HEK293 (cell line): Measurements from ENCODE around the gene WTAP.

Experiments
- CTCF ChIA-PET: fragments of 350-600 bp; formaldehyde crosslinking; extraction: SDS; loops from one replicate; lab custom pipeline; 2021; ENCODE audit warnings: antibody characterized with exemption; lab: Yijun Ruan, JAX
- POLR2A ChIA-PET: fragments of 300-600 bp; formaldehyde crosslinking; extraction: SDS; loops from one replicate; lab custom pipeline; 2020; ENCODE audit warnings: antibody characterized with exemption, inconsistent platforms; lab: Yijun Ruan, JAX
- H3K27ac ChIP-seq: fragments of 200-500 bp; sonication (Bioruptor generic); 2 replicates; pipeline ENCODE4 v1.5.1; 2014; ENCODE audit warnings: low read depth, low read length, control low read depth, inconsistent platforms; ENCODE audit errors: extremely low read depth
- H3K36me3 ChIP-seq, 2 experiments: fragments of 200-500 bp in 1 of 2; sonication (Bioruptor generic) in 1 of 2; 1 replicate in 1 of 2; 2 replicates in 1 of 2; pipeline ENCODE4 v1.5.1; 2014 to 2017; ENCODE audit warnings: inconsistent platforms in 2 of 2, low read length in 2 of 2; ENCODE audit not compliant: control insufficient read depth in 2 of 2, insufficient read depth in 1 of 2
- H3K4me1 ChIP-seq: fragments of 200-500 bp; sonication (Bioruptor generic); 2 replicates; pipeline ENCODE4 v1.5.1; 2014; ENCODE audit warnings: mild to moderate bottlenecking, low read length, inconsistent platforms; ENCODE audit not compliant: control insufficient read depth, insufficient read depth
- H3K4me3 ChIP-seq: 2 replicates; pipeline ENCODE4 v1.5.1; 2011; ENCODE audit warnings: low read depth, mild to moderate bottlenecking, control low read depth, low read length, moderate library complexity
- H3K9me3 ChIP-seq: fragments of 200-500 bp; sonication (Bioruptor generic); 2 replicates; pipeline ENCODE4 v1.5.1; 2014; ENCODE audit warnings: low read depth, low read length, inconsistent platforms; ENCODE audit not compliant: control insufficient read depth, insufficient read depth
- AEBP2 ChIP-seq: fragments of 450-650 bp; formaldehyde crosslinking; IDR thresholded peaks from 2 replicates; pipeline ENCODE4 v1.5.1; 2016; ENCODE audit warnings: missing biosample characterization, missing genetic modification characterization, borderline replicate concordance
- BCL11A ChIP-seq: fragments of 450-650 bp; formaldehyde crosslinking; IDR thresholded peaks from 2 replicates; pipeline ENCODE4 v1.5.1; 2016; ENCODE audit warnings: low read depth, missing biosample characterization, missing genetic modification characterization
- GFI1B ChIP-seq: fragments of 450-650 bp; formaldehyde crosslinking; IDR thresholded peaks from 2 replicates; pipeline ENCODE4 v1.5.1; 2016; ENCODE audit warnings: missing biosample characterization, missing genetic modification characterization
- GLIS1 ChIP-seq: fragments of 450-650 bp; formaldehyde crosslinking; IDR thresholded peaks from 2 replicates; pipeline ENCODE4 v1.5.1; 2016; ENCODE audit warnings: missing biosample characterization, missing genetic modification characterization
- IKZF3 ChIP-seq: fragments of 450-650 bp; IDR thresholded peaks from 2 replicates; pipeline ENCODE4 v1.5.0; 2018; ENCODE audit warnings: missing biosample characterization, mild to moderate bottlenecking, missing genetic modification characterization, moderate library complexity
- OSR2 ChIP-seq: fragments of 450-650 bp; formaldehyde crosslinking; IDR thresholded peaks from 2 replicates; pipeline ENCODE4 v1.5.1; 2016; ENCODE audit warnings: missing biosample characterization, missing genetic modification characterization
- OVOL3 ChIP-seq: fragments of 450-650 bp; formaldehyde crosslinking; IDR thresholded peaks from 2 replicates; pipeline ENCODE4 v1.5.1; 2016; ENCODE audit warnings: missing biosample characterization, missing genetic modification characterization
- PRDM10 ChIP-seq: fragments of 450-650 bp; formaldehyde crosslinking; IDR thresholded peaks from 2 replicates; pipeline ENCODE4 v1.5.1; 2016; ENCODE audit warnings: missing biosample characterization, missing genetic modification characterization
- SP2 ChIP-seq: fragments of 450-650 bp; formaldehyde crosslinking; IDR thresholded peaks from 2 replicates; pipeline ENCODE4 v1.5.1; 2016; ENCODE audit warnings: missing biosample characterization, missing genetic modification characterization
- ZBTB20 ChIP-seq: fragments of 450-650 bp; formaldehyde crosslinking; IDR thresholded peaks from 2 replicates; pipeline ENCODE4 v1.5.1; 2016; ENCODE audit warnings: missing biosample characterization, missing genetic modification characterization
- ZNF214 ChIP-seq: fragments of 450-650 bp; formaldehyde crosslinking; IDR thresholded peaks from 2 replicates; pipeline ENCODE4 v1.5.1; 2017; ENCODE audit warnings: missing biosample characterization, mild to moderate bottlenecking, missing genetic modification characterization, borderline replicate concordance
- ZNF335 ChIP-seq: fragments of 450-650 bp; formaldehyde crosslinking; conservative IDR thresholded peaks from 2 replicates; pipeline ENCODE4 v1.5.1; 2016; ENCODE audit warnings: missing biosample characterization, missing genetic modification characterization
- ZNF433 ChIP-seq: fragments of 450-650 bp; formaldehyde crosslinking; IDR thresholded peaks from 2 replicates; pipeline ENCODE4 v1.5.1; 2016; ENCODE audit warnings: missing biosample characterization, missing genetic modification characterization, low read depth
- ZNF473 ChIP-seq: fragments of 450-650 bp; formaldehyde crosslinking; IDR thresholded peaks from 2 replicates; pipeline ENCODE4 v1.5.1; 2017; ENCODE audit warnings: missing biosample characterization, missing genetic modification characterization
- ZNF549 ChIP-seq: fragments of 450-650 bp; IDR thresholded peaks from 2 replicates; pipeline ENCODE4 v1.5.1; 2018; ENCODE audit warnings: missing biosample characterization, missing genetic modification characterization, mild to moderate bottlenecking, inconsistent platforms, moderate library complexity
- ZNF585B ChIP-seq: fragments of 450-650 bp; formaldehyde crosslinking; IDR thresholded peaks from 2 replicates; pipeline ENCODE4 v1.5.1; 2016; ENCODE audit warnings: missing biosample characterization, missing genetic modification characterization
- ZNF596 ChIP-seq: fragments of 450-650 bp; IDR thresholded peaks from 2 replicates; pipeline ENCODE4 v1.5.0; 2018; ENCODE audit warnings: missing biosample characterization, mild to moderate bottlenecking, missing genetic modification characterization, moderate library complexity
- ZNF610 ChIP-seq: fragments of 450-650 bp; formaldehyde crosslinking; IDR thresholded peaks from 2 replicates; pipeline ENCODE4 v1.5.1; 2016; ENCODE audit warnings: missing biosample characterization, missing genetic modification characterization, borderline replicate concordance
- ZNF629 ChIP-seq: fragments of 450-650 bp; formaldehyde crosslinking; IDR thresholded peaks from 2 replicates; pipeline ENCODE4 v1.5.1; 2017; ENCODE audit warnings: missing biosample characterization, missing genetic modification characterization
- ZNF677 ChIP-seq: fragments of 450-650 bp; IDR thresholded peaks from 2 replicates; pipeline ENCODE4 v1.5.0; 2018; ENCODE audit warnings: missing biosample characterization, mild to moderate bottlenecking, missing genetic modification characterization, moderate library complexity
- ZNF704 ChIP-seq: fragments of 450-650 bp; formaldehyde crosslinking; IDR thresholded peaks from 2 replicates; pipeline ENCODE4 v1.5.1; 2016; ENCODE audit warnings: missing biosample characterization, missing genetic modification characterization
- ZNF791 ChIP-seq: fragments of 450-650 bp; formaldehyde crosslinking; IDR thresholded peaks from 2 replicates; pipeline ENCODE4 v1.5.1; 2016; ENCODE audit warnings: missing biosample characterization, missing genetic modification characterization
- TF ChIP-seq, protein P1 (sequence below): fragments of 450-650 bp; formaldehyde crosslinking; IDR thresholded peaks from 2 replicates; pipeline ENCODE4 v1.5.1; 2016; ENCODE audit warnings: missing biosample characterization, missing genetic modification characterization

Gene WTAP

DNA sequence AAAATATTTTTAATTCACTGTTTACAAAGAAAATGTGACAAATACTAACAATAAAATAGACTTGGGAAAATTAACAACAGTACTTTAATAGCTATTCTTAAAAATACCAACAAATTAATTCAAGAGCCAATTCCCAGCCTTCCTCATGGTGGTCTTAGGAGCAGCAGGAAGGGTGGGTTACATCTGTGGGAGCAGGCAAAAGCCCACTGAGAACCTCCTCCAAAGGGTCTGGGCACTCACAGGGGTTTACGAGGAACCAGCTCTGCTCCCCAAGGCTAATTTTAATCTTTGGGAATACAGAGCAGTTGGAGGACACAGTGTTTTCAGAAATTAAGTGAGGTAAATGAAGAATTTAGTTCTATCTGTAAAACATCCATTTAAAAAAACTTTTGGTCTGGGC lies 44.5 kb upstream of the WTAP start (continued):
- TF ChIP-seq, protein P1, sequence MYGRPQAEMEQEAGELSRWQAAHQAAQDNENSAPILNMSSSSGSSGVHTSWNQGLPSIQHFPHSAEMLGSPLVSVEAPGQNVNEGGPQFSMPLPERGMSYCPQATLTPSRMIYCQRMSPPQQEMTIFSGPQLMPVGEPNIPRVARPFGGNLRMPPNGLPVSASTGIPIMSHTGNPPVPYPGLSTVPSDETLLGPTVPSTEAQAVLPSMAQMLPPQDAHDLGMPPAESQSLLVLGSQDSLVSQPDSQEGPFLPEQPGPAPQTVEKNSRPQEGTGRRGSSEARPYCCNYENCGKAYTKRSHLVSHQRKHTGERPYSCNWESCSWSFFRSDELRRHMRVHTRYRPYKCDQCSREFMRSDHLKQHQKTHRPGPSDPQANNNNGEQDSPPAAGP (tag by site-specific recombination), result no peak
- TF ChIP-seq ZNF791 (tag by site-specific recombination) (no peak), ZBTB20 (no peak), OVOL3 (tag by site-specific recombination) (no peak), ZNF704 (tag by site-specific recombination) (no peak), ZNF433 (tag by site-specific recombination) (no peak), SP2 (tag by site-specific recombination) (no peak)

DNA sequence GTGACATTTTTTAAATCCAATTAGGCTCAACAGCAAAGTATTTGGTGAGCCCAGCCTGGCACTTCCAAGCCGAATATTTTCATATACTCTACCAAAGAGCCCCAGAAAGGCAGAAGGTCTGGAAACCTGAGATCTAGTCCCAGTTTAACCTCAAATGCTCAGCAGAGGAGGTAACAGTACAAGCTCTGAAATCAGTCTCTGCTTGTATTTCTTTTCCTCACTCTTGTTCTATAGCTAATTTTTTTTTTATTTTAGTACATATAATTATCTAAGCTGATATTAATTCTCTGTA lies 43.3 kb upstream of the WTAP start:
- Histone ChIP-seq H3K4me3 (no peak overlapping the region), H3K4me1 (no peaks in the 10 kb centered on the region), H3K36me3 (peaks cover 50 to 96% of the 10 kb centered on the region in 2 experiments), H3K27ac (no peak overlapping the region), H3K9me3 (no peaks in the 10 kb centered on the region)
- ChIA-PET CTCF (interaction anchor here (2.7 kb wide), 1 partner anchor 30 kb away, joined by 11 read pairs; no protein-coding TSS in a partner anchor), POLR2A (interaction anchor here (1.0 kb wide), 1 partner anchor 10 kb away, joined by 3 read pairs; no protein-coding TSS in a partner anchor)
- TF ChIP-seq OSR2 (tag by site-specific recombination) (no peak), ZNF433 (tag by site-specific recombination) (no peak), BCL11A (tag by site-specific recombination) (no peak), ZNF677 (tag by site-specific recombination) (no peak), PRDM10 (tag by site-specific recombination) (no peak), ZNF596 (tag by site-specific recombination) (no peak), ZNF585B (no peak), GFI1B (tag by site-specific recombination) (no peak), ZNF335 (tag by site-specific recombination) (no peak)

DNA sequence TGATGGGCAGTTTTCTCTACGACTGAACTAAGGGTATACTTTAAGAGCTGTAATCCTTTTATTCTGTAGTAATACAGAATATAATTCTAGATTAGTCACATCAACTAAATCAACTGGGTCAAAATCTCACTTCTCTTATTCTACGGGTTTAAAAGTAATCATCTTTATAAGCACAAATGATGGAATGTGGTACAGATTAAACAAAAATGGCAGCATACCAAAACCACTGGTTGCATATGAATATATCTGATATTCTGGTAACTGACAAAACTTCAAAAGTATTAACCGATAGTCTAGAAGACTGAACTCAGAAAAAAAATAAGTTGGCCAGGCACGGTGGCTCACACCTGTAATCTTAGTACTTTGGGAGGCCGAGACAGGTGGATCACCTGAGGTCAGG lies 41.3 kb upstream of the WTAP start:
- no peaks in the 10 kb centered on the region for H3K4me1 ChIP-seq
- ChIA-PET CTCF (interaction anchor here (0.6 to 0.8 kb wide), 3 partner anchors 20 to 434 kb away, joined by 3 read pairs; no protein-coding TSS in a partner anchor), POLR2A (no interaction called here)
- H3K4me3 ChIP-seq, result no peak overlapping the region
- H3K9me3 ChIP-seq, result no peaks in the 10 kb centered on the region
- H3K27ac ChIP-seq, result no peak overlapping the region
- peaks cover 57 to 93% of the 10 kb centered on the region in 2 experiments for H3K36me3 ChIP-seq
- TF ChIP-seq ZNF549 (no peak), ZNF610 (tag by site-specific recombination) (no peak), AEBP2 (no peak), ZNF473 (no peak), ZNF214 (tag by site-specific recombination) (no peak), ZNF629 (tag by site-specific recombination) (no peak), GLIS1 (no peak), IKZF3 (tag by site-specific recombination) (no peak)
